Measurements from ENCODE around the gene HYAL1. TPM values are rescaled to one million over a fixed set of nuclear protein-coding genes. Genes with fewer than 3 reads are reported as not detected.
"Not testable (repeated sequence)": the region's sequence is repeated elsewhere in the genome, so short reads cannot be mapped to it uniquely, and the experiment has no call there.

The HYAL1 gene
- total RNA-seq, 1 donor from 2014 or later = 4.1 TPM

- no peak for ATAC-seq
These were observed 15.2 kb upstream of the HYAL1 start for GRCh38 chr3:50318615-50319014.

- ATAC-seq = no peak
These were observed 14.8 kb upstream of the HYAL1 start for GRCh38 chr3:50318163-50318562.

DNA sequence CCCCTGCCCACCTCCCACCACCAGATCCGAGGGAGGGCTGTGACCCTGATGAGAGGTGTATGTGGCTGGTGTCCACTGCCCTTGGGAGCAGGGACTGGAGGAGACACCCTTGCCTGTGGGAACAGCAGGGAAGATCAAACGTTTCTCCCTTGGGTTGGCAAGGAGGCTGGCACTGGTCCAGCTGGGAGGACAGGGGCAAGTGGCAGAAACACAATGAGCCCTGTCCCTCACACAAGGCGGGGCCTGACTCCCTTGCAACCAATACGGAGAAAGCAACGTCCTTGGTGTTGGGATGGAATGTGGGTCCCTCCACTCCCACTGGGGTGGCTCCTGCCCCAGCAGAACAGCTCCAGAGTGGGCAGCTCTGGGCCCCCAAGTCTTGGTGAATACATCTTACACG, 13.9 kb upstream of the HYAL1 start:
- ATAC-seq = peak; percentile 8

DNA sequence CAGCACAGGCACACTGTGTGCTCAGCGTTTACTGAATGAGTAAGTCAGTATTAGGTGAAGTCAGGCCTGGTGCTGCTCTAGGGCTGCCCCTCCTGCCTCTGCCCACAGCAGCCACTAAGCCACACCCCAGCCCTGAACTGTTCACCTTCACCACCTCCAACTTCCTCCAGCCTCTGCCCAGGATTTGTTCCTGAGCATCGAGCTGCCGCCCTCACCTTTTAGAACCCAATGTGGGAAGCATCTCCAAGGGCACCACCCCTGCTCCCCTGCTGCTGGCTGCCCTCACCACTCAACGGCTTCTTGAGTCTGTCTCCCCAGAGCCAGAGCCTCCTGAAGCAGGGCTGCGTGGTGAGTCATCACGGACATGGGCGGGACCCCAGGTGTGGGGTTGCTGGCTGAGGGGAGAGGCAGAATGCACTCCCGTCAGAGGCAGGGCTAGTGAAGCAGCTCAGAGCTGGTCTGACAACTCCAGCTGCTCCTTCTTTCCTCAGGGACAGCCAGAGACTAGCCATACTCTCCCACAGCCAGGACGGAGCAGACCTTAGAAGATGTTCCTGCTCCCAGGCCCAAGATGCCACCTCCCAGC, 13.4 kb upstream of the HYAL1 start:
- peak; percentile 87 for ATAC-seq

- ATAC-seq = no peak
These were observed 11.4 kb upstream of the HYAL1 start for GRCh38 chr3:50314816-50315215.

DNA sequence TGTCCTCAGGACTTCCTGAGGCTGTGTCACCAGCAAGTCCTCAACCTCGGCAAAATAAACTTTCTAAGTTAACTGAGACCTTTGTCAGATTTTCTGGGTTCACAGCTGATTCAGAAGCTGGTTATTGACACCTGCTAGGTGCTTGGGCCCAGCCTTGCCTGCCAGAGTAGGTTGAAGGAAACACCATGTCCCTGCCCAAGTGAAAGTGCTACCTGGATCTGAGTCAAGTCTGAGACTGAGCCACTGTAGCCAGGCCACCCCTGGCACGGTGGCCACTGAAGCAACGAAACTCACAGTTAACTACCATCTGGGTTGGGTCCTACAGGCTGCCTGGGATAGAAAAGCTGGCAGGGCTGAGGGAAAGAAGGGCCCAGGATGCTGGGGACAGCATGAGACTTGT, 11.0 kb upstream of the HYAL1 start:
- ATAC-seq = no peak

GRCh38 chr3:50312041-50312440, 8.7 kb upstream of the HYAL1 start:
- not testable (repeated sequence) for ATAC-seq

DNA sequence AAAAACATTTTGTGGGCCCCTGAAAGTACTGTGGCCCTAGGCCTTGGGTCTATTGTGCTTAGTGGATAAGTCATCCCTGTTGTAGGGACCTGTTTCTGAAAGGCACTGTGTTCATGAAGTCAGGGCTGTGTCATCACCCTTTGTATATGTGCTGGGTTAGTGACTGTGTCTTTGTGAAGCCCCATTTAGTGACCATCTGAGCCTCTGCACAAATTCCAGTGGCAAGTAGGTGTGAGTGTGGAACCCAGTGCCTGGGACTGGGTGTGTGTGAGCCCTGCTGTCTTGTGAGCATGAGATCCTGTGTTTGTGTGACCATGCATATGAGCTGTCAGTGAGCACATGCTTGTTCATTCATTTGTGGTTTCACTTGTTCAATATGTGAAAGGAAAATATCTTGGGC, 1.2 kb upstream of the HYAL1 start:
- no peak for ATAC-seq

DNA sequence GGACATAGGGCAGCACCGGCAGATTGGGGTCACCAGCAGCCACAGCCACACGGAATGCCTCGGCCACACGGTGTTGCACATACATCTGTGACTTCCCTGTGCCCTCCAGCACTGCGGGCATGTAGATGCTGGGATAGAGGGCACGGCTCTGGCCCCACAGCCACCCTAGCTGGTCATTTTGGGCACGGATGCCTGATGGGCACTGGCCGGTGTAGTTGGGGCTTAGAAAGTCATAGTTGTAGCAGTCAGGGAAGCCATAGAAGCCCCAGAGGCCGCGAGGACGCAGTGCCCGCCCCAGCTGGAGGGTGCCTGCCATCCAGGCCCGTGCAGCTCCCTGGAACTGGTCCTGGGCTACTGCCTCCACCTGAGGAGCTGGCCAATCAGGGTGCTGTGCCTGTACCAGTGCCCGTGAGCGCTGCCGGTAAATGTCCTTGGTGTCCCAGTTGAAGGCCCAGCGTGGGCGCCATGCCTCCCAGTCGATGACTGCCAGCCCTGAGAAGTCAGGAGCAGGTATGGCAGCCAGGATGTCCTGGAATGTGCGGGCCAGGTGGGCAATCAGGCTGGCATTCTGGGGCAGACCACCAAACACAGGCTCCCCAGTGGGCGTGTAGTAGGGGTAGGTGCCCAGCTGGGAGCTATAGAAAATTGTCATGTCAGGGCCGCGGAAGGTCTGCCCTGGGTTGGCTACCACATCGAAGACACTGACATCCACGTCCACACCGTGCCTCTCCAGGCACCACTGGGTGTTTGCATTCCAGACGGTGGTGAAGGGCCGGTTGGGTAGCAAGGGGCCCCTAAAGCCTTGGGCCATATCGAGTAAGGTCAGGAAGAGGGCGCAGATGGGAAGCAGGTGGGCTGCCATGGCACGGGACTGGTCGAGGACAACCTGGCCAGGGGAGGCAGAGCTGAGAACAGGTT, 1.0 kb downstream of the HYAL1 start:
- no peak for ATAC-seq

- ATAC-seq = no peak
These were observed 2.6 kb downstream of the HYAL1 start for GRCh38 chr3:50300681-50301254.

GRCh38 chr3:50299929-50300680, 3.3 kb downstream of the HYAL1 start:
- ATAC-seq = peak; percentile 12

DNA sequence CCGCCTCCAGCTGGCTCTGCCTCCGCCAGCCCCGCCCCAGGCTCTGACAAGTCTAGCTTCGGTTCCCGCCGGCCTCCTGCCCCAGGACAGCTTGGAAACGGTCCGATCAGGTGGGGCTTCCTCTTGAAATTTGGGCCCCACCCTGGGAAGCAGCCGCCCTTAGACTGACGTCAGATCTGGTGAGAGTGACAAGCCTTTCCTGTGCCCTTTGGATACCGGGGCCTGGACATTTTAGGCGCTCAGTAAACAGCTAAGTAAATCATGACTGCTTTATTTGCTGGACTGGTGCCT, 3.8 kb downstream of the HYAL1 start:
- no peak for ATAC-seq

DNA sequence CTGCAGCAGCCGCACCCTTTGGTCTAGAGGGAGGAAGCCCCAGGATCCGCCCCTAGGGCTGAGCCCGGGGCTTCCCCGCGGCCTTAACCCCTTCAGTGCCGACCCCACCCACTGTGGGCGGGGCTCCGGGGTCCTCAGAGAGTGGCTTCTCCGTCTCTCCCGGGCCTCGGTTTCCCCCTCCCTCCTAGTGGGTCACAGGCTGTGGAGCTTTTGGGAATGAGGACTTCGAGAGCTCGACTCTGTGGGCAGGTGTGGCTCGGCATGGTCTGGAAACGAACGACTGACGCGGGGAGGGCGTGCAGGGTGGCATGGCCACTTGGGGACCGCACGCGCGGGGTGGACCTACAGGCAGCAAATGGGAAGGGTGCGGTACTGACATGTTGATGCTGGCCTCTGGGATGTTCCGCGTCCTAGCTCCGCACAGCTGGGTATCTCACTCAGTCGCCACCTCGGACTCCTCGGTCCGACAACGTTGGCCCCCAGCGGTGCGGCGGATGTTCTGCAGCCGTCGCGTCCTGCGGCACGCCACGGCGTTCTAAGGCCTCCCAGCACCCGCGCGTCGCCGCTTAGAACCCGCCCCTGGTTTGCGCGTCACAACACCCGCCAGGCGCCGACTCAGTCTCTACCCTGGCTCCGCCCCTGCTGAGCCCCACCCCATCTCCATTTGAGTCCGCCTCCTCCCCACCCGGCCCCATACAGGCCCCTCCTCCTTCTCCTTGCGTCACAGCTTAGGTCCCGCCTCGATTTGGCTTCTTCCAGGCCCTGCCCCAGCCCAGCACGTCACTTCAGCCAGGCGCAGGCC, 4.3 kb downstream of the HYAL1 start, which contains the start of the genes HYAL3 and NAA80:
HYAL3 (minus strand) TSS at position 570 of the 802 bp plus-strand sequence. CDS start 3,803 bp downstream, outside the sequence.
NAA80 (minus strand) TSS at position 570 of the 802 bp plus-strand sequence. CDS start 1,942 bp downstream, outside the sequence.
- peak; percentile 91 for ATAC-seq

- ATAC-seq = no peak
These were observed 5.3 kb downstream of the HYAL1 start for GRCh38 chr3:50297896-50298725.

DNA sequence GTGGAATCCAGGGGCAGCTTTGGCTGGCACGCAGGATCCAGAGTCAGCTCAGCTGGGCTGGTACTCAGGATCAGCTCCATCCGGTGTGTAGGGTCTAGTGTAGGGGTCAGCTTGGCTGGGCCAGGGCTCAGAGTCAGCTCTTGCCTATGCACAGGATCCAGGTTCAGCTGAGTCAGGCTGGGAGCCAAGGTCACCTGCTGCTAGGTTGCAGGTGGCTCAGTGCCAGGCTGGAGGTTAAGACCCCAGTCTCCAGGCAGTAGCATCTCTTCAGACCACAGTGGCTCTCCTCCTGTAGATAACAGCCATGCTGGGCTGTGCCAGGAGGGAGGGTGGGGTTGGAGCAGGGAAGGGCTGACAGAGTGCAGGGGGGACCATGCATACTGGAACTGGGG, 6.0 kb downstream of the HYAL1 start:
- no peak for ATAC-seq

DNA sequence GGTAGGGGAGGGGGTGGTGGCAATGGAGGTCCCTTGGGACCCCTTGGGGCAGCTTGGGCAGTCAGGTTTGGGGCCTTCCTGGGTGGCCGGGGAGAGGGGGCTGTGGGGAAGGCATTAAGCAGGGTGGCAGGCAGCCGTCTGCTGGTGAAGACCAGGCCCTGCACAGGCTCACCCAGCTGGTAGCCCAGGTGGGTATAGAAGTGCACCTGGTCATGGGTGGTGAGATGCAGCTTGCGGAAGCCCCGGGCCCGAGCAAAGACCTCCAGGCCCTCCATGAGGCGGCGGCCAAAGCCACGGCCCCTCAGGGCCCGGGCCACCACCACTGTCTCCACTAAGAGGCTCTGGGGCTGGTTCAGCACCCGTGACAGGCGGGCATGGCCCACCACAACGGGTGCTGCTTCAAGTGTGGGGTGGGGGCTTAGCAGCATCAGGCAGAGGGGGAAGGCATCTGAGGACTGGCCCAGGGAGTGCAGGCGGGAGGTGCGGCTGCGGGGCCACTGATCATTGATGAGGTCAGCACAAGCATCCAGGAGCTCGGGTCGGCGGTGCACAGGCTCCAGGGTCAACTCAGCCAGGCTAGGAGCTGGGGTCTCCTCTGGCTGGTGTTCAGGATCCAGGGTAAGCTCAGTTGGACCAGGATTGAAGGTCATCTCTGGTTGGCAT, 6.5 kb downstream of the HYAL1 start:
- ATAC-seq = no peak

- no peak for ATAC-seq
These were observed 7.6 kb downstream of the HYAL1 start for GRCh38 chr3:50295553-50296431.

- no peak for ATAC-seq
These were observed 8.6 kb downstream of the HYAL1 start for GRCh38 chr3:50294492-50295403.

Data from esophagus mucosa (tissue), 1 donor.